BLaER1 treated with 17β-estradiol and CSF1 and Interleukin-3, amounts not matched to agents 10 nM and 100 nM (cell line): ENCODE measurements around the gene GALNT3.

Experiments
- H3K27ac ChIP-seq, 11 experiments: shearing (Covaris generic); formaldehyde crosslinking; 2 replicates each; pipeline ENCODE4 v1.8.1; 2022
- H3K27me3 ChIP-seq, 11 experiments: shearing (Covaris generic); formaldehyde crosslinking; 2 replicates each; pipeline ENCODE4 v1.8.1; 2022
- H3K36me3 ChIP-seq, 11 experiments: shearing (Covaris generic); formaldehyde crosslinking; 2 replicates each; pipeline ENCODE4 v1.8.1; 2022
- H3K4me1 ChIP-seq, 10 experiments: shearing (Covaris generic); formaldehyde crosslinking; 2 replicates each; pipeline ENCODE4 v1.8.1; 2022
- H3K4me2 ChIP-seq, 11 experiments: shearing (Covaris generic); formaldehyde crosslinking; 2 replicates each; pipeline ENCODE4 v1.8.1; 2022
- H3K4me3 ChIP-seq, 10 experiments: shearing (Covaris generic); formaldehyde crosslinking; 2 replicates each; pipeline ENCODE4 v1.8.1; 2022
- H3K9ac ChIP-seq, 11 experiments: shearing (Covaris generic); formaldehyde crosslinking; 2 replicates each; pipeline ENCODE4 v1.8.1; 2022
- H3K9me3 ChIP-seq, 11 experiments: shearing (Covaris generic); formaldehyde crosslinking; replicated peaks in 1 of 11; 2 replicates each; pipeline ENCODE4 v1.8.1; 2022
- H4K20me1 ChIP-seq, 11 experiments: shearing (Covaris generic); formaldehyde crosslinking; 2 replicates each; pipeline ENCODE4 v1.8.1; 2022
- Cebpa-rat ChIP-seq, 11 experiments: shearing (Covaris generic); IDR thresholded peaks; 2 replicates each; pipeline ENCODE4 v1.8.1; 2022

Gene GALNT3

DNA sequence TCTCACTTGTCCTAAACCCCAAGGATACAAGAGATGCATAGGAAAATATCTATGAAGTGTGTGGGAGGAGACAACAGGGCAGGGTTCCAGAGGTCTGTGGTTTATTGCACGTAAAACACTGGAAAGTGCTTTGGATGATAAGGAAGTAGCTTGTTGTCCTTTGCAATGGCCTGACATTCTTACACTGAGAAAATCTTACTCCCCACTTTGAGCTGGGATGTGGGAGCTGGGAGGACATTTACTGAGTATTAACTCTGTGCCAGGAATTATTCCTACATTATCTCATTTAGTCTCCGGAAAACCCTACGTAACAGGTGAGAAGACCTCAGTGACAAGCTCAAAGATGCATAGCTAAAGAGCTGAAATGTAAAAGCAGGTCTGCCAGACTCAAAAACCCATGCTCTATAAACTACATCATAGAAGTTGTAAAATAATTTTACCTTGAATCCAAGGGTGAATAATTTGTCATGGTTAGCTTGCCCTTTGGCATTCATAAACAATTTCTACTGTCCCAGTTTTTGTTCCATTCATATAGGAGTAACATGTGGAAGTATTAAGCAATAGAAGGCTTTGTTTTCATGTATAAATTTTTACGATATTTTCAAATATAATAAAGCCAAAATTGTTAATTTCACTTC lies 9.2 kb upstream of the GALNT3 start:
- TF ChIP-seq Cebpa-rat (IDR thresholded peaks at IDR 0.05): no peak
- no peak overlapping the region for H3K4me3 ChIP-seq
- H3K36me3 ChIP-seq: peaks cover 0 to 38% (median 11%) of the 10 kb centered on the region in 11 experiments; a peak in 10 of 22 replicates
- no peak overlapping the region for H3K27ac ChIP-seq
- H4K20me1 ChIP-seq: no peaks in the 10 kb centered on the region
- peaks cover 0 to 27% (median 10%) of the 10 kb centered on the region in 11 experiments; a peak in 13 of 22 replicates for H3K9me3 ChIP-seq
- no peak overlapping the region for H3K9ac ChIP-seq
- no peaks in the 10 kb centered on the region for H3K27me3 ChIP-seq
- peaks cover 0 to 7% (median 0%) of the 10 kb centered on the region in 10 experiments; a peak in 4 of 20 replicates for H3K4me1 ChIP-seq
- peak overlapping the region in 1 of 11 experiments; percentile 24; a peak in 2 of 22 replicates for H3K4me2 ChIP-seq

DNA sequence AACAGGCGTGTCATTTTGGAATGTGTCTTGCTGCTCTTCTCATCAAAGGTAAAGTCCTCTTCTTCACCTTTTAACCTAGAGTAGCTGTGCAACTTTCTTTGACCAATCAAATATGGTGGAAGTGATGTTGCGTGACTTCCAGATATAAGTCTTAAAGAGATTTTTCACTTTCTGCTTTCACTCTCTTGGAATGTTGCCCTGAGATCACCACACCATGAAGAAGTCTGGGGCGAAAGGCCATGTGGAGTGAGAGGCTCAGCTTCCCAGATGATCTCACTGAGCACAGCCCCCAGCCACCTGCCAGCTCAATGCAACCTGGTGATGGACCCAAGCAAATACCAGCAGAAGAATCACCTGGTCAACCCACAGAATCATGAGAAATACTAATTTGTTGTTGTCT lies 7.1 kb upstream of the GALNT3 start:
- TF ChIP-seq Cebpa-rat (IDR thresholded peaks at IDR 0.05): no peak
- H3K36me3 ChIP-seq: peaks cover 0 to 38% (median 11%) of the 10 kb centered on the region in 11 experiments; a peak in 10 of 22 replicates
- H3K9ac ChIP-seq: no peak overlapping the region
- no peak overlapping the region for H3K4me2 ChIP-seq
- H3K4me3 ChIP-seq: no peak overlapping the region
- H3K27ac ChIP-seq: no peak overlapping the region
- peaks cover 3 to 19% (median 9%) of the 10 kb centered on the region in 10 experiments; a peak in 19 of 20 replicates for H3K4me1 ChIP-seq
- H3K27me3 ChIP-seq: no peaks in the 10 kb centered on the region
- no peaks in the 10 kb centered on the region for H4K20me1 ChIP-seq
- peaks cover 0 to 27% (median 10%) of the 10 kb centered on the region in 11 experiments; a peak in 13 of 22 replicates for H3K9me3 ChIP-seq

DNA sequence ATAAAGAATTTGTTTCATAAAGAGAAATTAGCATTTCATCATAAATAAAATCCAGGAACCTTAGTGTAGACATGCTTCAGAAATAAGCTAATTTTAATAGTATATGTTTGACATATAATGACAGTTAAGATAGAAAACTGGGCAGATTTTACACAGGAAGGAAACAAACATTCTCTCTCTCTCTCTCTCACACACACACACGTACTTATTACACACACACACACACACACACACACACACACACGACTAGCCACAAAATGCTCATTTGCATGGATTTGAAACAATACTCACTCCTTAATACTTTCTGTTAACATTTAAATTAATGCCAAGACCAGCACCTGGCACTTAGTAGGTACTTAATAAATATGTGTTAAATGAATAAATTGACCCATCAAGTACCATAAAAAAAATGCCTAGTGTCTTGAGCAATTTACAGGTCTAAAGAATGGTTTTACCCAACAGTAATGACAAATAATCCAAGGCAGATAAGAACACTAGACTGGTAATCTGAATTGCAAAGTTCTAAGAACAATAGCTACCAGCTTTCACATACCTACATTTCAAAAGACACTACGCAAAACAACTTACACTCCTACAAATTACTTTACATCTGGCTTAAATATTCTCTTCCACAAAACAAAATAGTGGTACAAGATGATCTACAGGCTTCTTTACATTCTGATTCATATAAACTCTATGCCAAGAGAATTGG lies 2.9 kb upstream of the GALNT3 start:
- Histone ChIP-seq H3K4me3 (no peak overlapping the region), H3K4me1 (peaks cover 18 to 38% (median 29%) of the 10 kb centered on the region in 10 experiments)

DNA sequence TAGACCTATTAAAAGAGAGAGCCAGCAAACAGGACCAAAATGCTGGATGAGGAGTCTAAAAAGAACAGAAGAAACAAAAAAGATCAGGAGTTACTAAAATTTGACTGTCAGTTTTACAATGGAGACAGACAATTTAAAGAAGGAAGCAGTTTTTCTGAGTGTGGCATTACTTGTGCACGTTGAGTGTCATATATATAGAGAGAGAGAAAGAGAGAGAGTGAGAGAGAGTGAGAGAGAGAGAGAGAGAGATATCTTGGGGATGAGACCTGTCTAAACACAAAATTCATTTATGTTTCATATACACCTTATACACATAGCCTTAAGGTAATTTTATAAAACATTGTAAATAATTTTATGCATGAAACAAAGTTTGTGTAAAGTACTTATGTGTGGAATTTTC lies 2.1 kb upstream of the GALNT3 start:
- H3K4me2 ChIP-seq: peak overlapping the region; percentile 1 to 90 (median 87); a peak in 20 of 22 replicates
- H3K4me3 ChIP-seq: peak overlapping the region in 4 of 10 experiments; percentile 94 to 97 (median 96); a peak in 6 of 20 replicates
- peaks cover 18 to 46% (median 35%) of the 10 kb centered on the region in 10 experiments for H3K4me1 ChIP-seq

More for the DNA sequence above, 2.9 kb upstream of the GALNT3 start:
- Histone ChIP-seq H3K9ac (no peak overlapping the region), H4K20me1 (peaks cover 0 to 19% (median 10%) of the 10 kb centered on the region in 11 experiments; a peak in 10 of 22 replicates), H3K27ac (peak overlapping the region in 4 of 11 experiments; percentile 1 to 98 (median 16); a peak in 2 of 22 replicates), H3K27me3 (peaks cover 0 to 20% (median 14%) of the 10 kb centered on the region in 11 experiments; a peak in 13 of 22 replicates), H3K9me3 (peaks cover 0 to 27% (median 10%) of the 10 kb centered on the region in 11 experiments; a peak in 13 of 22 replicates), H3K36me3 (peaks cover 0 to 31% (median 9%) of the 10 kb centered on the region in 11 experiments; a peak in 11 of 22 replicates), H3K4me2 (peak overlapping the region in 9 of 11 experiments; percentile 8 to 90 (median 37); a peak in 12 of 22 replicates)
- TF ChIP-seq Cebpa-rat (IDR thresholded peaks at IDR 0.05): no peak

DNA sequence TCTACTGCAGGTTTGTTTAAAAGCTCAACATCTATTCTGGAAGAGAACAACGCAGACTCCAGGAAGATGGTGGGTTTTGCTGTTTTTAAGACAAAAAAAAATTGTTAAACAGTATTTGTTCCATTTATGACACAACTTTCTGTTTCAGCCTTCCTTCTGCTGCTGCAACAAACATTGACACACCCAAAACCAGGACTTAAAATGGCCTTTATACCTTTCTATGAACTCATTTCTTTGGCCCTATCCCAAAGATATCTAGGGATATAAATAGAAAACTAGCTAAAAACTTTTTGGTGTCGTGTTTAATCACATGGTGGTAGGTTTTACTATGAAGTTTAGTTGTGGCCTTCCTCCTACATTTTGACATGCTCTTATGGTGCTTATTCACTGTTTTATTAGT lies 964 bp upstream of the GALNT3 start:
- Histone ChIP-seq H3K4me3 (peak overlapping the region; percentile 84 to 97 (median 93)), H3K4me2 (peak overlapping the region; percentile 78 to 96 (median 87)), H3K9me3 (peaks cover 0 to 13% (median 6%) of the 10 kb centered on the region in 11 experiments; a peak in 10 of 22 replicates), H3K27ac (peak overlapping the region in 10 of 11 experiments; percentile 74 to 98 (median 96); a peak in 20 of 22 replicates), H3K27me3 (peaks cover 0 to 26% (median 14%) of the 10 kb centered on the region in 11 experiments; a peak in 13 of 22 replicates), H3K36me3 (peaks cover 0 to 16% (median 5%) of the 10 kb centered on the region in 11 experiments; a peak in 10 of 22 replicates), H3K9ac (peak overlapping the region; percentile 85 to 97 (median 92); a peak in 20 of 22 replicates), H4K20me1 (peaks cover 0 to 39% (median 29%) of the 10 kb centered on the region in 11 experiments; a peak in 13 of 22 replicates), H3K4me1 (peaks cover 18 to 56% (median 35%) of the 10 kb centered on the region in 10 experiments)
- TF ChIP-seq Cebpa-rat (IDR thresholded peaks at IDR 0.05): no peak

More for the DNA sequence above, 2.1 kb upstream of the GALNT3 start:
- TF ChIP-seq Cebpa-rat (IDR thresholded peaks at IDR 0.05): no peak
- H3K27ac ChIP-seq: peak overlapping the region in 9 of 11 experiments; percentile 84 to 98 (median 96); a peak in 17 of 22 replicates
- H3K27me3 ChIP-seq: peaks cover 0 to 26% (median 14%) of the 10 kb centered on the region in 11 experiments; a peak in 13 of 22 replicates
- peaks cover 0 to 23% (median 10%) of the 10 kb centered on the region in 11 experiments; a peak in 13 of 22 replicates for H3K9me3 ChIP-seq
- H3K9ac ChIP-seq: peak overlapping the region in 5 of 11 experiments; percentile 1 to 93 (median 86); a peak in 4 of 22 replicates
- H4K20me1 ChIP-seq: peaks cover 0 to 28% (median 19%) of the 10 kb centered on the region in 11 experiments; a peak in 11 of 22 replicates
- H3K36me3 ChIP-seq: peaks cover 0 to 24% (median 4%) of the 10 kb centered on the region in 11 experiments; a peak in 11 of 22 replicates

DNA sequence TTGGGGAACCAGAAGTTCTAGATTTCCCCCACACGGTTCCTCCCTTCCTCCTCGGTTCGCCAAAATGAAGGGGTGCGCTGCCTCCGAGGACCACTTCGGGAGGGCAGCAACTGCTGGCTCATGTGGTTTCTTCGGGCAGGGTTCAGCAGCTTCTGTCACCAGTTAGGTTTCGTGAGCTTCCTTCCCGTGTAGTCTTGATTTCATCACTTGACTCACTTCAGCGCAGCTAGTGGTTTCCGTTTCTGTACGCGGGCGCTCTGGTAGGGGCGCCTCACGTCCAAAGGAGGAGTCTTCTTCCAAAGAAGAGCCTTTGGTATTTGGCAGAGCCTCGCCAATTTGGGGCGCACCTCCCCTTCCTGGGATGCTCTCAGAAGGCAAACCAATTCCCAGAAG lies 485 bp upstream of the GALNT3 start:
- peak overlapping the region; percentile 85 to 97 (median 92) for H3K9ac ChIP-seq
- peaks cover 20 to 61% (median 36%) of the 10 kb centered on the region in 10 experiments for H3K4me1 ChIP-seq
- peak overlapping the region; percentile 84 to 97 (median 93) for H3K4me3 ChIP-seq
- H3K27ac ChIP-seq: peak overlapping the region; percentile 44 to 98 (median 95); a peak in 21 of 22 replicates
- H3K4me2 ChIP-seq: peak overlapping the region; percentile 78 to 96 (median 87)
- peaks cover 0 to 8% (median 2%) of the 10 kb centered on the region in 11 experiments; a peak in 10 of 22 replicates for H3K9me3 ChIP-seq
- H3K27me3 ChIP-seq: peaks cover 0 to 26% (median 14%) of the 10 kb centered on the region in 11 experiments; a peak in 13 of 22 replicates
- TF ChIP-seq Cebpa-rat (IDR thresholded peaks at IDR 0.05): peak in 9 of 11 experiments; percentile 38 to 94 (median 81); a peak in 17 of 22 replicates
- peaks cover 0 to 44% (median 34%) of the 10 kb centered on the region in 11 experiments; a peak in 15 of 22 replicates for H4K20me1 ChIP-seq
- peaks cover 0 to 20% (median 4%) of the 10 kb centered on the region in 11 experiments; a peak in 10 of 22 replicates for H3K36me3 ChIP-seq

DNA sequence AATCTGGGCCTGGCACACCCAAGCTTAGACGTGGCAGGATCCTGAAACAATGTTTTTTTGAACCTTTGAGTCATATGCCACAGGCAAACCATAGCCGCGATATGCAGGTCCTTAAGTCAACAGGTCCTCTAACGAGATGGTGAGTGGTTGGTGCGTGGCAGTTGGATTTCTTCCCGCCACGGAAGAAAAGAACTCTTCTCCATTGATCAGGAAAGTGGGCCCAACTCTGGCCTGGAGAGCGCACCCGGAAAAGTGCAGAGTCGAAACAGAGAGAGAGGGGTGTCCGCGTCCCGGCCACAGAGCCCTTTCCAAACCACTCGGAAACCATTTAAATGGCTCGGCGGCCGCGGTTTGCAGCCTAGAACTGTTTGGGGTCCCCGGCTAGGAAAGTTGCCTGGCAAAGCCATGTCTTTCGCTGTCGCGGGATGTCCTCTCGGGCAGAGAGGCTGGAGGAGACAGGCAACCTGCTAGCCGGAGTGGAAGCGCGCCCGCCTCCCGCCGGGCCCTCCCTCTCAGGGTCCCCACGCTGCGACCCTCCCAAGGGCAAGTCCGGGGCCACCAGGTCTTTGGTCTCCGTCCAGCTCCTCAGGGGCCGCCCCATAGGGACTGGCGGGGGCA lies 777 bp downstream of the GALNT3 start:
- H3K36me3 ChIP-seq: peaks cover 0 to 30% (median 7%) of the 10 kb centered on the region in 11 experiments; a peak in 11 of 22 replicates
- peak overlapping the region; percentile 84 to 97 (median 93) for H3K4me3 ChIP-seq
- peak overlapping the region; percentile 85 to 97 (median 92) for H3K9ac ChIP-seq
- peak overlapping the region; percentile 44 to 98 (median 95); a peak in 21 of 22 replicates for H3K27ac ChIP-seq
- H3K27me3 ChIP-seq: peaks cover 0 to 26% (median 14%) of the 10 kb centered on the region in 11 experiments; a peak in 13 of 22 replicates
- TF ChIP-seq Cebpa-rat (IDR thresholded peaks at IDR 0.05): no peak
- H3K4me2 ChIP-seq: peak overlapping the region; percentile 78 to 96 (median 87)
- H4K20me1 ChIP-seq: peaks cover 0 to 56% (median 46%) of the 10 kb centered on the region in 11 experiments; a peak in 17 of 22 replicates
- H3K4me1 ChIP-seq: peaks cover 31 to 73% (median 46%) of the 10 kb centered on the region in 10 experiments
- H3K9me3 ChIP-seq: no peaks in the 10 kb centered on the region; a peak in 1 of 22 replicates
